OCI-LY1 (cell line): Measurements from ENCODE around the gene ZACN.

Experiments used
- EZH2 ChIP-seq: fragments of 200-600 bp; sonication (generic), shearing (Covaris generic); IDR thresholded peaks from 2 replicates; pipeline ENCODE4 v1.8.0; 2017; ENCODE audit warnings: borderline replicate concordance, mixed run types, mild to moderate bottlenecking, antibody characterized with exemption, low read length, moderate library complexity, mixed read lengths
- TF ChIP-seq, protein P1 (sequence below): fragments of 200-600 bp; sonication (generic), shearing (Covaris generic); IDR thresholded peaks from 2 replicates; pipeline ENCODE4 v1.5.1; 2017; ENCODE audit warnings: mild to moderate bottlenecking, antibody characterized with exemption, low read length, moderate library complexity, mixed read lengths

DNA sequence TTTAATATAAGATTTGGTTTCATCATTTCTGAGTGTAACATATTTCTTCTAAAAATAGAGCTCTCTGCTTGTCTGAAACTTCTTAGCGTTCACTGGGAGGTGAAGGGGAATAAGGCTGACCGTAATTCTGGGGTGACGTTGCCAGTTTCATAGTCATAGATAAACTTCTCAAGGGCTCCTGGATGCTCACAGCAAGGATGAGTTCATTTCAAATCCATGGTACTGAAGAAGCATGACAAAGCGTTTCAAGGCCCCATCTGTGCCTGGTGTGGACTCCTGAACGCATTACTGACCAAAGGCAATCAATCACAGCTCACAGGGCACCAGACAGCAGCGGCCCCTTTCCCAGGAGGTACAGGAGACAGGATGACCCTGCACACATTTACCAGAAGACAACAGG, 39.9 kb upstream of the ZACN start:
- TF ChIP-seq, protein P1, sequence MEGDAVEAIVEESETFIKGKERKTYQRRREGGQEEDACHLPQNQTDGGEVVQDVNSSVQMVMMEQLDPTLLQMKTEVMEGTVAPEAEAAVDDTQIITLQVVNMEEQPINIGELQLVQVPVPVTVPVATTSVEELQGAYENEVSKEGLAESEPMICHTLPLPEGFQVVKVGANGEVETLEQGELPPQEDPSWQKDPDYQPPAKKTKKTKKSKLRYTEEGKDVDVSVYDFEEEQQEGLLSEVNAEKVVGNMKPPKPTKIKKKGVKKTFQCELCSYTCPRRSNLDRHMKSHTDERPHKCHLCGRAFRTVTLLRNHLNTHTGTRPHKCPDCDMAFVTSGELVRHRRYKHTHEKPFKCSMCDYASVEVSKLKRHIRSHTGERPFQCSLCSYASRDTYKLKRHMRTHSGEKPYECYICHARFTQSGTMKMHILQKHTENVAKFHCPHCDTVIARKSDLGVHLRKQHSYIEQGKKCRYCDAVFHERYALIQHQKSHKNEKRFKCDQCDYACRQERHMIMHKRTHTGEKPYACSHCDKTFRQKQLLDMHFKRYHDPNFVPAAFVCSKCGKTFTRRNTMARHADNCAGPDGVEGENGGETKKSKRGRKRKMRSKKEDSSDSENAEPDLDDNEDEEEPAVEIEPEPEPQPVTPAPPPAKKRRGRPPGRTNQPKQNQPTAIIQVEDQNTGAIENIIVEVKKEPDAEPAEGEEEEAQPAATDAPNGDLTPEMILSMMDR, result no peak
- no peak for TF ChIP-seq EZH2
